GM12891 (cell line): ENCODE results near the gene HEPACAM2.

ENCODE experiments used
- DNase-seq: peaks from one replicate; pipeline ENCODE4 v3.0.0; 2011; ENCODE audit warnings: low spot score; ENCODE audit not compliant: insufficient read length
- FAIRE-seq: peaks from 2 replicates; lab custom pipeline; 2011; peaks lifted over from hg19 to GRCh38; lab: Jason Lieb, UNC
- PAX5 ChIP-seq: IDR thresholded peaks from 2 replicates; pipeline ENCODE4 v1.6.1; 2011; ENCODE audit warnings: low read length, moderate library complexity, mild to moderate bottlenecking; ENCODE audit not compliant: insufficient read depth, severe bottlenecking
- POLR2A ChIP-seq: IDR thresholded peaks from 2 replicates; pipeline ENCODE4 v1.6.1; 2011; ENCODE audit warnings: low read depth, low read length, control low read depth
- POLR2AphosphoS5 ChIP-seq: IDR thresholded peaks from 2 replicates; pipeline ENCODE4 v1.6.1; 2011; ENCODE audit warnings: low read depth, low read length, control low read depth
- POU2F2 ChIP-seq: IDR thresholded peaks from 2 replicates; pipeline ENCODE4 v1.6.1; 2011; ENCODE audit warnings: low read depth, mild to moderate bottlenecking, control low read depth, low read length, moderate library complexity
- SPI1 ChIP-seq: IDR thresholded peaks from 2 replicates; pipeline ENCODE4 v1.6.1; 2011; ENCODE audit warnings: low read depth, low read length, control low read depth
- TAF1 ChIP-seq: IDR thresholded peaks from 2 replicates; pipeline ENCODE4 v1.6.1; 2011; ENCODE audit warnings: low read depth, low read length, control low read depth

HEPACAM2 gene

GRCh38 chr7:93150200-93150835, 76.0 kb downstream of the HEPACAM2 start:
- TF ChIP-seq SPI1, result no peak
- no peak for TF ChIP-seq PAX5
- no peak for TF ChIP-seq POU2F2
- TF ChIP-seq POLR2AphosphoS5, result no peak
- TF ChIP-seq POLR2A, result no peak
- FAIRE-seq (no peak), DNase-seq (no peak)

DNA sequence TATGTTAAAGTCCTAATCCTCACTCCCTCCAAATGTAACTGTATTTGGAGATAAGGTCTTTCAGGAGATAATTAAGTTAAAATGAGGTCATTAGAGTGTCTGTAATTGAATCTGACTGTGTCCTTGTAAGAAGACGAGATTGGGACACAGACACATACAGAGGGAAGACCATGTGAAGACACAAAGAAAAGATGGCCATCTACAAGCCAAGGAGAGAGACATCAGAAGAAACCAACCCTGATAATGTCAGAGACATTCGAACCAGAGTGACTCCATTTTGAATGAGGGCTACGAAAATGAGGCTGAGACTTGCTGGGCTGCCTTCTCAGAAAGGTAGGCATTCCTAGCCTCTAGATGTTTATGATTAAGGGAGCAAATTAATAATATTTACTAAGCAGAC, 77.5 kb downstream of the HEPACAM2 start:
- DNase-seq (no peak), FAIRE-seq (peak; percentile 66)
- TF ChIP-seq TAF1 (no peak), POLR2A (no peak), SPI1 (no peak), POLR2AphosphoS5 (no peak), PAX5 (no peak), POU2F2 (no peak)

GRCh38 chr7:93148144-93148543, 78.1 kb downstream of the HEPACAM2 start, which contains the start of gene SAMD9L:
TSS of gene SAMD9L (minus strand) at chr7:93148385. CDS start at chr7:93135971, 12,414 bp downstream.
- TF ChIP-seq PAX5 (no peak), SPI1 (peak; percentile 45; the same call in 1 of the 2 replicates)
- FAIRE-seq, result peak; percentile 16
- DNase-seq, result peak; percentile 18

DNA sequence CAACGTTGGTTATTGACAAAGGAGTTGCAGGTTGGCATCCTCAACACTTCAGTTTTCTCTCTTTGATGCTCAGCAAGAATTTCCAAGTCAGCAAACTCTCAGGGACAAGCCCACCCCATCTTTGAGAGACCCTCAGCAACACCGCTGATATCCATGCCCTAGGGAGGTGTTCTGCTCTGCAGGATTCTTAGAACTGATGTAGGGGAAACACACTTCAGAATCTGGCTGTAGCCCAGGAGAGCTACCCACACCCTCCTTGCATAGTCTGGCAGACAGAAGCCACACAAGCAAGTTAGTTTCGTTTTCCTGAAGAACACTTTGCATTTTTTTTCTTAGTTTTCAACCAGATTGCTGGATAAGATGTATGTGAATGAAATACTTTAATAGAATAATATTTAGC, 78.9 kb downstream of the HEPACAM2 start:
- FAIRE-seq (peak; percentile 61), DNase-seq (peak; percentile 17)
- TF ChIP-seq PAX5 (no peak), POLR2A (no peak), TAF1 (no peak), POU2F2 (no peak), SPI1 (no peak), POLR2AphosphoS5 (no peak)

DNA sequence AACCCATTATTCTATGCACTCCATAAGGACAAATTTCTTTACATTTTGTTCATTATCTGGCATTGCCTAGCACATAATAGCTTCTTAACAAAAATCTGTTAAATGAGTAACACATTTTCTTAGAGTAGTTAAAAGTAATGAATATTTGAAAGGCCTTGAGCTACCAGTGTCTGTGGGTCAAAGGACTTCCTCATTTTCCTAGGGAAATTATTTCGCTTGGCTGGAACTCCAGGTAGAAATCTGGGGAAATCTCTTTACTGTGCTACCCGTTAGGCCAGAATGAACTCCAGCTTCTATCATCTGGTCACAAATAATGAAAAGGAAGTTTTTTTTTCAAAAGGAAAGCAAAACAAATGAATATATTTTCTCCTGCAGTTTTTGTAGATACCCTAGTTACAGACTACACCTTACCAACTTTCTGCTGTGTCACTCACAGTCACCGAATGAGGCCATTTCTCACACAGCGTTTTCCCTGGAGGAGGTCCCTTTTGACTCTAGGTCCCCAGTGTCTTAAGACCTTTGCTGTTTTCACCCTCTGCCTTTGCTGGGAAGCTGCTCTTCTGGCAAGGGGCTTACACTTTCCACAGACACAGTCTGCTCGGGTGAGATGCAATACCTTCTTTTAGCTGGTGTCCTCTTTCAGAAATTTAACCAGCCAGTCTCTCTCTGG, 79.7 kb downstream of the HEPACAM2 start:
- DNase-seq, result no peak
- no peak for FAIRE-seq
- no peak for TF ChIP-seq POLR2A
- peak; percentile 71 for TF ChIP-seq SPI1

DNA sequence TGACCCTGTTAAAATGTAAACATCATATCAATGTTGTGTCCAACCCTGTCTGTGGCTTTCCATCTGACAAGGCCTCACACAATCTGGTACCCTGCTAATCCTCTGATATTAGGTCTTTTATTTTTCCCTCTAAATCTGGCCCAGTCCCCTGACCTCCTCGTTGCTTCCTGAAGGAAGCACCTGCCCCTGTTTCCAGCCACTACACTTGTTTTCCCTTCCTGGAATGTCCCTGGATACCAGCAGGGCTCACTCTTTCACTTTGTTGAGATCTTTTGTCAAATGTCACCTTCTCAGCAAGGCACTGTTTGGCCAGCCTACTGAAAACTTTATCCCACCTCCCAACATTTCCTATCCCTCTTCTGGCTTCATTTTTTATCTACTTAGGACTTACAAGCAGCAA, 80.2 kb downstream of the HEPACAM2 start:
- DNase-seq (no peak), FAIRE-seq (no peak)
- TF ChIP-seq TAF1 (no peak), SPI1 (no peak), POU2F2 (no peak), PAX5 (no peak)

GRCh38 chr7:93145354-93145753, 80.9 kb downstream of the HEPACAM2 start:
- TF ChIP-seq PAX5 (no peak), POU2F2 (no peak), POLR2AphosphoS5 (no peak), POLR2A (no peak), SPI1 (no peak), TAF1 (no peak)
- DNase-seq, result no peak
- no peak for FAIRE-seq

DNA sequence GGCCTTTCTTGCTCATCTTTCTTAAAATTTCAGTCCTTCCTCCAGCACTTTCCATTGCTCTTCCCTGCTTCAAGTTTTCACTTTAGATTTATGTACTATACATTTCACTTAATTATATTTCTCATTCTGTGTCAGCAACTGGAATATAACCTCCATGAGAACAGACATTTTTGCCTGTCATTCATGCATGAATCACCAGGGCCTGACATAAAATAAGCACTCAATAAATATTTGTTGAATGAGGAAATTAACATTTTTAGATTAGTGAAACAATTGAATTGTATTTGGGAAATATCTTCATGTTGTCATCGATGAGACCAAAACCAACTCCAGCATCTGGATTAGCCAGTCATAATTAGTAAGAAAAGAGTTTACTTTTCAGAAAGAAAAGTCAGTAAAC, 84.1 kb downstream of the HEPACAM2 start:
- FAIRE-seq (no peak), DNase-seq (no peak)
- TF ChIP-seq POLR2A (no peak), TAF1 (no peak), SPI1 (no peak), PAX5 (no peak), POLR2AphosphoS5 (no peak), POU2F2 (no peak)

DNA sequence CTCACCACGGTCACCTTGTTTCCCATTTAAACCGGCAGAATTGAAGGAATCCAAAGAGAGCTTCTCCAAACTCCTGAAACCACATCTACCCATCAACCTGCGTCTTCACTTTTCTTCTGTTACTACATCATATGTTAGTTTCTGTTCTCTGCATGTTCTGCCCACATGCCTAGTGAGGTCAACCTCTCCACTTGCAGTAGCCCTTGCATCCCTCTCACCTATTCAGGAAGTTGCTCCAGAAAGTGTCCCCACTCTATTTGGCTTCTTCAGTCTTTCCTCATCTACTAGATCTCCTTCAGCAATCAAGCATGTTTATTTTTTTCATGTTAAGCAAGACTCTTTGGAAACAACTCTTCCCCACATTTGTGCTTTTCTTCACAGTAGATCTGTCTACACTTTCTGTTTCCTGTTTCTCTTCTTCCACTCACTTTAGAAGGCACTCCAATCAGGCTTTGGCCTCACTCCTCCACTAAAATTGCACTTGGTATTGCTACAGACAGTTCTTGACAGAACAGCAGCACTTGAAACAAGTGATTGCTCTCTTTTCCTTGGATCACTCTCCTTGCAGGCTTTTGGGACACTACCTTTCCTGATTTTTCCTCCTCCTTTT, 85.6 kb downstream of the HEPACAM2 start:
- TF ChIP-seq POLR2AphosphoS5 (no peak), SPI1 (no peak), POU2F2 (no peak), TAF1 (no peak), POLR2A (no peak), PAX5 (no peak)
- DNase-seq (no peak), FAIRE-seq (no peak)

GRCh38 chr7:93138576-93138975, 87.7 kb downstream of the HEPACAM2 start:
- no peak for FAIRE-seq
- TF ChIP-seq POLR2AphosphoS5 (no peak), SPI1 (no peak), TAF1 (no peak), POLR2A (no peak), POU2F2 (no peak), PAX5 (no peak)
- no peak for DNase-seq
